GM12878 (cell line): Measurements from ENCODE around the gene LMCD1. TPM values are rescaled to one million over a fixed set of nuclear protein-coding genes. Genes with fewer than 3 reads are reported as not detected.

Experiments
- ATAC-seq: fragments of 200-7000 bp; cut with Tn5 transposase; 3 replicates; pipeline ENCODE4 v1.9.1; 2020; ENCODE audit warnings: mild to moderate bottlenecking, moderate library complexity
- BruUV-seq: library from RNA; stranded (reverse); fragments of 400-500 nt; replicated peaks from 2 replicates; lab custom pipeline; 2021; lab: Mats Ljungman, UMichigan
- CTCF ChIA-PET: fragments of 300-600 bp; sonication (Branson Sonifier 250); formaldehyde crosslinking; extraction: SDS; loops from one replicate; lab custom pipeline; 2021; ENCODE audit warnings: inconsistent platforms; lab: Yijun Ruan, JAX
- POLR2A ChIA-PET: fragments of 350-600 bp; formaldehyde crosslinking; extraction: SDS; loops from one replicate; lab custom pipeline; 2021; ENCODE audit warnings: inconsistent platforms; lab: Charles Lee
- RAD21 ChIA-PET: fragments of 300-600 bp; sonication (Branson Sonifier 250); formaldehyde crosslinking; loops from one replicate; lab custom pipeline; 2023; ENCODE audit warnings: antibody characterized with exemption; ENCODE audit not compliant: unreplicated experiment; lab: Charles Lee
- SMC1A ChIA-PET: fragments of 300-600 bp; sonication (Branson Sonifier 250); formaldehyde crosslinking; loops from one replicate; lab custom pipeline; 2023; ENCODE audit not compliant: unreplicated experiment, uncharacterized antibody; lab: Charles Lee
- DNase-seq: peaks from one replicate; pipeline ENCODE4 v3.0.0-alpha.2; 2011; ENCODE audit warnings: low read depth, low spot score
- FAIRE-seq: peaks from 3 replicates; lab custom pipeline; 2011; peaks lifted over from hg19 to GRCh38; lab: Jason Lieb, UNC
- H2AFZ ChIP-seq: 2 replicates; pipeline ENCODE4 v1.6.0; 2011; ENCODE audit warnings: low read depth, low read length, control low read depth; ENCODE audit not compliant: control insufficient read depth
- H3K27ac ChIP-seq: 2 replicates; pipeline ENCODE4 v1.5.1; 2011; ENCODE audit warnings: control low read depth; ENCODE audit not compliant: control insufficient read depth, insufficient read depth
- H3K27me3 ChIP-seq, 2 experiments: replicated peaks in 1 of 2; 2 replicates each; pipeline versions ENCODE4 v1.6.0 to v1.6.1; 2011; ENCODE audit warnings: low read length in 1 of 2; ENCODE audit not compliant: control insufficient read depth in 2 of 2, insufficient read depth in 2 of 2
- H3K36me3 ChIP-seq, 2 experiments: 2 replicates each; pipeline ENCODE4 v1.5.1; 2011; ENCODE audit warnings: low read length in 1 of 2; ENCODE audit not compliant: control insufficient read depth in 2 of 2, insufficient read depth in 2 of 2
- H3K4me1 ChIP-seq: 2 replicates; pipeline ENCODE4 v1.6.1; 2011; ENCODE audit warnings: mild to moderate bottlenecking, low read length, moderate library complexity, mixed read lengths; ENCODE audit not compliant: control insufficient read depth, insufficient read depth
- H3K4me2 ChIP-seq: 2 replicates; pipeline ENCODE4 v1.6.0; 2011; ENCODE audit warnings: control low read depth; ENCODE audit not compliant: control insufficient read depth, insufficient read depth
- H3K4me3 ChIP-seq: fragments of 200-600 bp; sonication (generic); 2 replicates; pipeline ENCODE4 v1.5.1; 2016
- H3K79me2 ChIP-seq: 2 replicates; pipeline ENCODE4 v1.6.0; 2011; ENCODE audit warnings: low read length; ENCODE audit not compliant: control insufficient read depth, insufficient read depth
- H3K9ac ChIP-seq: 2 replicates; pipeline ENCODE4 v1.8.0; 2011; ENCODE audit warnings: low read length, control low read depth, mixed read lengths; ENCODE audit not compliant: control insufficient read depth, insufficient read depth
- H3K9me3 ChIP-seq: replicated peaks from 3 replicates; pipeline ENCODE4 v1.5.1; 2011; ENCODE audit warnings: mild to moderate bottlenecking, low read length; ENCODE audit not compliant: control insufficient read depth, insufficient read depth
- H4K20me1 ChIP-seq: 2 replicates; pipeline ENCODE4 v1.6.0; 2011; ENCODE audit not compliant: control insufficient read depth, insufficient read depth
- BACH1 ChIP-seq: fragments of 450-650 bp; IDR thresholded peaks from 2 replicates; pipeline ENCODE4 v1.6.1; 2017; ENCODE audit warnings: mild to moderate bottlenecking, borderline replicate concordance
- BCL3 ChIP-seq: IDR thresholded peaks from 2 replicates; pipeline ENCODE4 v1.6.1; 2011; ENCODE audit warnings: borderline replicate concordance, low read depth, mild to moderate bottlenecking, moderate library complexity, low read length; ENCODE audit not compliant: insufficient read depth, poor library complexity, severe bottlenecking
- CEBPZ ChIP-seq: fragments of 150-350 bp; IDR thresholded peaks from 2 replicates; pipeline ENCODE4 v1.6.1; 2016; ENCODE audit warnings: low read depth, low read length
- CREB1 ChIP-seq: IDR thresholded peaks from 2 replicates; pipeline ENCODE4 v1.6.1; 2012; ENCODE audit warnings: low read depth, mild to moderate bottlenecking, inconsistent platforms
- NKRF ChIP-seq: fragments of 450-650 bp; conservative IDR thresholded peaks from 2 replicates; pipeline ENCODE4 v1.6.1; 2017; ENCODE audit warnings: mild to moderate bottlenecking, moderate library complexity
- SMARCA5 ChIP-seq: fragments of 450-650 bp; IDR thresholded peaks from 2 replicates; pipeline ENCODE4 v1.6.1; 2017; ENCODE audit warnings: mild to moderate bottlenecking
- SMC3 ChIP-seq: IDR thresholded peaks from 2 replicates; pipeline ENCODE4 v1.6.1; 2011; ENCODE audit warnings: low read length, improper control_type of control experiment, borderline replicate concordance
- STAT3 ChIP-seq: IDR thresholded peaks from 2 replicates; pipeline ENCODE4 v1.6.1; 2011; ENCODE audit warnings: low read depth, low read length, improper control_type of control experiment
- TARDBP ChIP-seq: IDR thresholded peaks from 2 replicates; pipeline ENCODE4 v1.6.1; 2016; ENCODE audit warnings: borderline replicate concordance
- TCF7 ChIP-seq: IDR thresholded peaks from 2 replicates; pipeline ENCODE4 v1.6.1; 2014; ENCODE audit warnings: antibody characterized with exemption, borderline replicate concordance
- ZBTB40 ChIP-seq: fragments of 450-650 bp; IDR thresholded peaks from 2 replicates; pipeline ENCODE4 v1.6.1; 2016; ENCODE audit warnings: mild to moderate bottlenecking, moderate library complexity, borderline replicate concordance
- ZNF384 ChIP-seq: IDR thresholded peaks from 2 replicates; pipeline ENCODE4 v1.6.1; 2012; ENCODE audit warnings: low read depth, mild to moderate bottlenecking, low read length, improper control_type of control experiment, borderline replicate concordance
- WGBS: methylation state at CpG from one replicate; pipeline ENCODE4 v1.1.6; 2016; ENCODE audit warnings: low lambda C conversion rate; ENCODE audit not compliant: insufficient replicate concordance, insufficient coverage; ENCODE audit errors: missing lambda C conversion rate; 5-methylcytosine and 5-hydroxymethylcytosine counted together
- in situ Hi-C: fragments of 300-500 bp; cut with MboI; formaldehyde crosslinking; loops from 9 replicates; pipeline ENCODE4 v1.14.3; 2018; ENCODE audit warnings: mixed read lengths
- intact Hi-C: fragments of 100-400 bp; cut with micrococcal nuclease; formaldehyde crosslinking; loops from one replicate; pipeline ENCODE4 v1.14.2; 2022; ENCODE audit not compliant: unreplicated experiment
- polyA plus RNA-seq, 11 experiments: library from polyadenylated mRNA; depleted of rRNA in 4 of 11; unstranded in 6 of 11; stranded (reverse) in 5 of 11; fragments of >200 nt; fragmentation: Nextera tagmentation in 4 of 11; fragmentation: Illumina TruSeq in 1 of 11; extraction: Ambion mirVana in 4 of 11; extraction: Trizol in 1 of 11; gene quantifications; 1 replicate in 1 of 11; 2 replicates in 10 of 11; pipeline versions ENCODE4 v1.2.1 to v1.2.3, GENCODE V29; 2011 to 2016; ENCODE audit warnings: inconsistent platforms in 2 of 11, missing spikeins in 2 of 11, low read depth in 1 of 11
- total RNA-seq, 4 experiments: library from RNA; depleted of rRNA in 3 of 4; stranded (reverse); fragments of >200 nt in 3 of 4; fragmentation: Illumina TruSeq in 1 of 4; extraction: Trizol in 1 of 4; gene quantifications; 2 replicates each; pipeline versions ENCODE4 v1.2.1 to v1.2.3, GENCODE V29; 2013 to 2021

LMCD1 gene
- total and polyA plus RNA-seq, 10 of the 15 experiments (the other 5 are each of a cell fraction or from before 2014, with no cell fraction given), result 0.27 to 6.4 (median 1.7) TPM

GRCh38 chr3:8573342-8573926 lies 71.8 kb downstream of the LMCD1 start:
- Histone ChIP-seq H4K20me1 (no peaks in the 10 kb centered on the region), H3K27me3 (no peaks in the 10 kb centered on the region), H3K9ac (no peak overlapping the region), H3K9me3 (no peaks in the 10 kb centered on the region), H3K27ac (no peak overlapping the region), H3K36me3 (no peaks in the 10 kb centered on the region), H3K4me3 (no peak overlapping the region), H3K4me1 (peaks cover 6% of the 10 kb centered on the region; the same call in 1 of the 2 replicates), H2AFZ (no peak overlapping the region), H3K79me2 (no peaks in the 10 kb centered on the region), H3K4me2 (no peak overlapping the region)
- no peak for ATAC-seq
- intact Hi-C loops, result no loop called here
- no TSS peak for BruUV-seq
- TF ChIP-seq BCL3 (no peak), BACH1 (no peak), ZBTB40 (no peak), CREB1 (no peak), SMC3 (no peak), ZNF384 (no peak), SMARCA5 (no peak), TCF7 (no peak), CEBPZ (no peak), NKRF (no peak), STAT3 (no peak), TARDBP (no peak)
- no peak for FAIRE-seq
- POLR2A ChIA-PET, result no interaction called here
- in situ Hi-C loops, result no loop called here
- CTCF ChIA-PET, result interaction anchor here (1.5 kb wide), 1 partner anchor 68 kb away, joined by 5 read pairs; no protein-coding TSS in a partner anchor
- DNase-seq, result no peak
- WGBS, result 54% methylated on average over 4 of the region's 4 CpGs
- RAD21 ChIA-PET, result no interaction called here
- SMC1A ChIA-PET, result interaction anchor here (1.6 kb wide), 1 partner anchor 32 kb away, joined by 3 read pairs; no protein-coding TSS in a partner anchor
